DMS53 treated with DMSO at 0.1 percent for 48 hours (cell line): ENCODE data around the gene TMPRSS11E.
A peak's percentile ranks its signal among the peaks of the same experiment; 100 is the strongest.
"Not testable (repeated sequence)": the region's sequence is repeated elsewhere in the genome, so short reads cannot be mapped to it uniquely, and the experiment has no call there.

Source experiments
- DNase-seq: peaks from one replicate; lab custom pipeline; 2025; ENCODE audit not compliant: unreplicated experiment; lab: John Stamatoyannopoulos, UW

The TMPRSS11E gene

GRCh38 chr4:68447201-68447600, at the start of gene TMPRSS11E:
Gene TMPRSS11E (plus strand): TSS chr4:68447463. CDS start chr4:68447513, 50 bp downstream.
- peak; percentile 76 for DNase-seq

- DNase-seq: no peak
Observed at GRCh38 chr4:68399306-68399705, 48.0 kb upstream of the TMPRSS11E start.

GRCh38 chr4:68401231-68401630, 46.0 kb upstream of the TMPRSS11E start:
- DNase-seq: no peak

- DNase-seq: no peak
Observed at GRCh38 chr4:68404153-68404552, 43.1 kb upstream of the TMPRSS11E start.

GRCh38 chr4:68405718-68406478, 41.4 kb upstream of the TMPRSS11E start:
- DNase-seq: not testable (repeated sequence)

- no peak for DNase-seq
Observed at GRCh38 chr4:68406479-68406859, 40.8 kb upstream of the TMPRSS11E start.

- DNase-seq: not testable (repeated sequence)
Observed at GRCh38 chr4:68407015-68407867, 40.0 kb upstream of the TMPRSS11E start.

GRCh38 chr4:68407868-68408190, 39.4 kb upstream of the TMPRSS11E start:
- DNase-seq: no peak

- no peak for DNase-seq
Observed at GRCh38 chr4:68410149-68410548, 37.1 kb upstream of the TMPRSS11E start.

GRCh38 chr4:68410643-68411042, 36.6 kb upstream of the TMPRSS11E start:
- DNase-seq: no peak

- not testable (repeated sequence) for DNase-seq
Observed at GRCh38 chr4:68412031-68412430, 35.2 kb upstream of the TMPRSS11E start.

- DNase-seq: no peak
Observed at GRCh38 chr4:68416591-68416990, 30.7 kb upstream of the TMPRSS11E start.

- no peak for DNase-seq
Observed at GRCh38 chr4:68426516-68426915, 20.7 kb upstream of the TMPRSS11E start.

- DNase-seq: no peak
Observed at GRCh38 chr4:68430337-68430736, 16.9 kb upstream of the TMPRSS11E start.

GRCh38 chr4:68432320-68432719, 14.9 kb upstream of the TMPRSS11E start:
- no peak for DNase-seq

- no peak for DNase-seq
Observed at GRCh38 chr4:68433582-68433981, 13.7 kb upstream of the TMPRSS11E start.

- DNase-seq: no peak
Observed at GRCh38 chr4:68434277-68434676, 13.0 kb upstream of the TMPRSS11E start.

GRCh38 chr4:68434836-68435235, 12.4 kb upstream of the TMPRSS11E start:
- no peak for DNase-seq

GRCh38 chr4:68445111-68445510, 2.2 kb upstream of the TMPRSS11E start:
- no peak for DNase-seq

GRCh38 chr4:68451246-68452211, 4.3 kb downstream of the TMPRSS11E start:
- DNase-seq: no peak

GRCh38 chr4:68460085-68460484, 12.8 kb downstream of the TMPRSS11E start:
- DNase-seq: no peak
